Choroid plexus epithelial cell (primary cell): Measurements from ENCODE around the gene LEMD2.

ENCODE experiments used
- DNase-seq: peaks from one replicate; pipeline ENCODE4 v3.0.0-alpha.2; 2010; ENCODE audit warnings: low read depth
- H3K4me3 ChIP-seq: 2 replicates; pipeline ENCODE4 v1.5.1; 2011; ENCODE audit warnings: low read depth, mild to moderate bottlenecking, control low read depth, low read length, moderate library complexity
- CTCF ChIP-seq: conservative IDR thresholded peaks from 2 replicates; pipeline ENCODE4 v1.5.1; 2011; ENCODE audit warnings: low read depth, mild to moderate bottlenecking, control low read depth, inconsistent platforms, low read length, moderate library complexity

The LEMD2 gene

GRCh38 chr6:33801611-33802010 lies 12.7 kb upstream of the LEMD2 start:
- DNase-seq, result no peak
- H3K4me3 ChIP-seq, result no peak overlapping the region
- TF ChIP-seq CTCF, result no peak

DNA sequence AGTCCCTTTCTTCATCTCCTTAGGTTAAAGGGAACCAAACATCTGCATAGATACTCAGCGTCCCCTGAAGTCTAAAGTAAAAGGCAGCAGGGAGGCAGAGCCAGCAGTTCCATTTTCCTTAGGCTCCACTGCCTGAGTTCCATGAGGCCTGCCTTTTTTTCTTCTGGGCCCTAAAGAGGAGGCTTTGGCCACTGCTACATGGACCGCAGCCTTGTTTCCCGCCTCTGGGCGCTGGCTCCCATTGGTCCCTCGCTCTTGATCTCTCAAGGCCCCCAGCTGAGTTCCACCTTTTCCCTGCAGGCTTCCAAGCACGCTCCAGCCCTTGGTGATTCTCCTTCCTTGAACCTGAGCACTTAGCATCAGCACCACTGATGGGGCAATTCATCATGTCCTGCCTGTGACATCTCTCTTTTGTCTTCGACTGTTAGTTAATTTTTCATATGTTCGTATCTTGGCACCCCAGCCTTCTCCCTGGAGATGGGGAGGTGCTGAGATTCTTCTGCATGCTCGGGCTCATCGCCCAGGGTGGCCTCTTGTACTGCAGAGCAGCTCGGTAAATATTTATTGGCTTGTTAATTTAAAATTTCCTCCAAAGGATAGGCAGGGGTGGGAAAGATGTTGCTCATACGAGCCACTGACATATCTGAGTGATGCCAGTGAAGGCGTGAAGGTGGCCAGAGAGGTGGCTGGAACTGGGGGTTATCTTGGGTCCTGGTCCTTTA lies 11.5 kb upstream of the LEMD2 start:
- no peak for DNase-seq
- TF ChIP-seq CTCF, result no peak
- no peak overlapping the region for H3K4me3 ChIP-seq

GRCh38 chr6:33799454-33800113 lies 10.7 kb upstream of the LEMD2 start:
- DNase-seq, result no peak
- no peak overlapping the region for H3K4me3 ChIP-seq
- no peak for TF ChIP-seq CTCF

DNA sequence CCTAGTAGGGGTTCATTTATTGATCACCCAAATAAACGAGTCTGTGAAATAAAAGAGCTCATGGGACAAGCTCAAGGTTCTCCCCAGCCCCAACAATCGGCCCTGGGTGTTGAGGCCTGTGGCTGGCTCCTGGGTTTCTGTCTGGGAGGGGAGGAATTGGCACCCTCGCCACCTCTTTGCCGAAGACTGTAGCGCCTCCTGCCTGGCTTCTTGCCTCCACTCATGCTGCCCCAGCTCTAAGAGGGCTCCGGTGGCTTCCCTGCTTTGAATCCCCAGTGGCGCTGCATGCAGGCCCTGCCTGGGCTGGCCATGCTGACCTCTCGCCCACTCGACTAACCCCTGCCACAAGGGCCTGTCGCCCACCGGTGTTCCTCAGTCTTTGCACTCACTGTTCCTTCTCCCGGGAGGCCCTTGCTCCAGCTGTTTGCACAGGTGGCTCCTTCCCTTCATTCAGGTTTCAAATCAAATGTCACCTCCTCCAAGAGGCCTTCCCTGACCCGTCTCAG lies 9.5 kb upstream of the LEMD2 start:
- no peak for DNase-seq
- no peak overlapping the region for H3K4me3 ChIP-seq
- no peak for TF ChIP-seq CTCF

GRCh38 chr6:33797626-33798342 lies 8.9 kb upstream of the LEMD2 start:
- DNase-seq, result no peak
- no peak for TF ChIP-seq CTCF
- no peak overlapping the region for H3K4me3 ChIP-seq

- peak; percentile 20 for TF ChIP-seq CTCF
- H3K4me3 ChIP-seq, result no peak overlapping the region
- DNase-seq, result no peak
Measured at GRCh38 chr6:33794910-33795623, 6.1 kb upstream of the LEMD2 start.
